ENCODE data around the gene GOLIM4.

GRCh38 chr3:168093229-168093628 is 2.5 kb downstream of the GOLIM4 start:
- TF ChIP-seq, protein P1, sequence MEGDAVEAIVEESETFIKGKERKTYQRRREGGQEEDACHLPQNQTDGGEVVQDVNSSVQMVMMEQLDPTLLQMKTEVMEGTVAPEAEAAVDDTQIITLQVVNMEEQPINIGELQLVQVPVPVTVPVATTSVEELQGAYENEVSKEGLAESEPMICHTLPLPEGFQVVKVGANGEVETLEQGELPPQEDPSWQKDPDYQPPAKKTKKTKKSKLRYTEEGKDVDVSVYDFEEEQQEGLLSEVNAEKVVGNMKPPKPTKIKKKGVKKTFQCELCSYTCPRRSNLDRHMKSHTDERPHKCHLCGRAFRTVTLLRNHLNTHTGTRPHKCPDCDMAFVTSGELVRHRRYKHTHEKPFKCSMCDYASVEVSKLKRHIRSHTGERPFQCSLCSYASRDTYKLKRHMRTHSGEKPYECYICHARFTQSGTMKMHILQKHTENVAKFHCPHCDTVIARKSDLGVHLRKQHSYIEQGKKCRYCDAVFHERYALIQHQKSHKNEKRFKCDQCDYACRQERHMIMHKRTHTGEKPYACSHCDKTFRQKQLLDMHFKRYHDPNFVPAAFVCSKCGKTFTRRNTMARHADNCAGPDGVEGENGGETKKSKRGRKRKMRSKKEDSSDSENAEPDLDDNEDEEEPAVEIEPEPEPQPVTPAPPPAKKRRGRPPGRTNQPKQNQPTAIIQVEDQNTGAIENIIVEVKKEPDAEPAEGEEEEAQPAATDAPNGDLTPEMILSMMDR (conservative IDR thresholded peaks at IDR 0.05; ENCODE audit: low read depth, low read length): no peak
- no peak for TF ChIP-seq EZH2 (IDR thresholded peaks at IDR 0.05; ENCODE audit: low read length, unreplicated experiment)
